NCI-H1417 treated with DMSO at 0.1 percent for 48 hours (cell line): Measurements from ENCODE around the gene CTNNA2.

Experiments used
- DNase-seq: peaks from one replicate; lab custom pipeline; 2025; lab: John Stamatoyannopoulos, UW

The CTNNA2 gene

DNA sequence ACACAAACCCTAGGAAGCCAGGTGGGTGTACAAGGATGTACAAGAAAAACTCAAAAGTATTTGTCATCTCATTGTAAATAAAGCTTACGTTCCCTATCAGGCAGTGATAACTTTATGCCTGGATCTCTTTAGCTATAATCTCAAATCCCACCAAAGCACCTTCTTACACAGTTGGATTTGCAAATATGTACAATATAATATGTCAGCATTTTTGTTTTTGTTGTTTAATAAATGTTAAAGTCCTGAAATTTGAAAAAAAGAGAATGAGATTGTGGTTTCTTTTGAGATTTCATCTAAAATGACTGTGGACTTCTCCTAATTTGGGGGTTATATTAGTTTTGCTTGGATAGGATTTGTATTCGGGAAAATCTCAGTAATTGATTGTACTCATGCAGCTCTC, 709.8 kb downstream of the CTNNA2 start:
- DNase-seq: no peak

DNA sequence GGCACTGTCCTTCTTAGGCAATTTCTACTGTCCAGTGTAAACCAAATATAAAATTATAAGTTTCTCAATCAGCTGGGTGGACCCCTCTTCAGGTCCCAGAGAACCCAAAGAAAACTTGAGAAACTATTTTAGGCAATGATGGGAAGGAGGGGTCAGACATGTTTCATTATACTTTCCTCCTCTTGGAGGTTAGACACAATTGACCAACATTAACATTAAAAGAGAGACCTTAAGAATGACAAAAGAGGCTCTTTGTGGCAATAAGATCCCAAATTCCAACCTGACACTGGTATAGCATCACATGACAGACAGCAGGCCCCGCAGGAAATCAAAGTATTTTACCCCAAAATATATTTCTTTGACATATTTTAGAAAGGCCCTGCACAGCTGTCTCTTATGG, 718.6 kb downstream of the CTNNA2 start:
- no peak for DNase-seq

DNA sequence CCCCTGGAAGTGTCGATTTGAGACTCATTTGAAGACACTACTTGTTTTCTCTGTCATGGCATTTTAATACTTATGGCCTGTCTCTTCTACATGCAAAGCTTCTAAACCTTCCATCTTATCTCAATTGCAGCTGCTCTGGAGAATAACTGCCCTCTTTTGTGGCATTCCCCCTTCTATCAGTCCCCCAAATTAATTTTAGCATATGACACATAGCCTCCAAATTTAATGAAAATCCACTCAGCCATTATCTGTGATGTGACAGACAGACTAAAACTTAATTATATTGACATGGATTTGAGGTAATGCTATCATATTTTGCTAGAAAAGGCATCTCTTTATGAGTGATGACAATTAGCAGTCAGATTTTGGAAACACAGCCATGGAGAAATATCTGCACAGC, 720.5 kb downstream of the CTNNA2 start:
- DNase-seq: no peak

DNA sequence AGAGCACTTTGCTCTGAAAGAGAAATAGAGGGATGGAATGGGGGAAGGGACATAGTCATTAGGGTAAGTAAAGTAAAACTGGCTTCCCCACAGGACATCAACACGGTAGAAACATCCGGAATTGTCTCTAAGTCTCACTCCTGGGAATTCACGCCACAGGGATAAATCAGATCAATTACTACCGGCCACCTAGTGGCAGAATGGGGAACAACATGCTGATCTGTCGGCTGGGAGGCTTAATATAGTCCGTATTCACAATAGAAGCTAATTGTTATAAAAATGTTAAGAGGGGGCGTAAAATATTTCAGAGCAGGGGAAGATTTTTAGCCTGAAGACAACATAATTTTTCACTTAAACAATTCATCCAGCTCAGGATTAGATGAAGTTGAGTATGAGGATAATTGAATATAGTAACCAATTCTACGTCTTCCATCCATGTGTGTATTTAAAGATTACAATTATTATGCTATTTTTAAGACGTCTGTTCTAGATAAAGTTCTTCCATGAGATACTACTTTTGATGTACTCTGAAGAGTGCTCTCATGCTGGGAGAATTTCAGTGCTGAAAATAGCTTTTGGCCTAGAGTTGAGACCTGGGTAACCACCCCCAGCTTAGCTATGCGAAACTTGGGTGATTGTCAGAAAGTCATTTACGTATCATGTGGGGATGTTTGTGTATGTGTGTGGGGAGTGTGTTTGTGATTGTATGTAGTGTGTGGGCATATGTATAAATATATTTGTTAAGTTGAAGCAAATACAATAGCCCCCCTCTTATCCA, 726.0 kb downstream of the CTNNA2 start:
- DNase-seq: no peak

DNA sequence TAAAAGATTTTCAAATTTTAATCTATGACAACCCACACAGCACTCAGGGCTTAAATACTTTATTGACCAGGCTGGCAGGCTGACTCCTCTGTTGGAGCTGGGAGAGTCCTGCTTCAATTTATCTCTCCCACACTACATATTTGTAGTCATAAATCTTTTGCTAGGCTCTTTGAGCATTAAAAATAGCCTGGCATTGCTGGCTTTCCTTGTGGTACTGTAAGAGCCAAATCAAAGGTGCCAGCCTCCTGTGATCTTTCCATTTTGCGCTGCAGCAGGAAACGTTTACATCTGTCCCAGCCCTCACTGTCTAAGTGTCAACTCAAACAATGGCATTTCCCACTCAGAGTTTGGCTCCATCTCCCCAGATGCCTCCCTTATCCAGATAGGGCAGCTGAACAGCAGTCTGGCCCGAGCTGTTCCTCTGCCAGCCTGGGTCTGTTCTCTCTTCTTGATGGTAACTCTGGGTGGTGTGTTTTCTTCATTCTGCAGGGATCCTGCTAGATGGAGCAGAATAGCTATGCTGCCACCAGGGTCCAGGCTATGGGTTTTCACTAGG, 729.6 kb downstream of the CTNNA2 start:
- DNase-seq: no peak

DNA sequence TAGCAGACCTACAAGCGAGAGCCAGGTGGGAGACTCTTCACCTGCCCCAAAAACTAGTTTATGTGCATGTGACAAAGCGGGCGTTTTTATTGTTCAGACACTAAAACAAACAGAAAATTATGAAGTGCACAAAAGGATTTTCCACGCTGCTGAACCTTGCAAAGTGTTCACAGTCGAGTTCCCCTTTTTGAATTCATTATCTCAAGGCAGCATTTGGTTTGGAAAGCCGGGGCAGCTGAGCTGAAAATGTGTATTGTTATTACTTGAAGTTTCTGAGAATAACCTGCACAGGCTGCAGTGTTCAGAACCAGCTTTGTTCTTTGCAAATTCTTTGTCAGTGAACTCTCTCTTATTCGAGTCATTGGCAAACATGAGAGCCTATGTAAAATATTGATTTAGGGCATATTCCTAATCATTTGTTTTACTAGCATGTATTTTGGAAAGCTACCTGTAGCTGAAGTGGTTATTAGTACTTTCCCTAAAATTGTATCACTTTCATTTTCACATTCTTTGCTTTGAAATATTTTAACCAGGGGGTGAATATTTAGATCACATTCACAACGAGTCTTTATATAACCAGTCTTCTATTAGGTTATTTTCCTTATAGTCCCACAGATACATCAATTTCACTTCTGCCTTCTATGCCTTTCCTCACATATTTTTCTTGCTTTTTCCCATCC, 732.2 kb downstream of the CTNNA2 start:
- no peak for DNase-seq

DNA sequence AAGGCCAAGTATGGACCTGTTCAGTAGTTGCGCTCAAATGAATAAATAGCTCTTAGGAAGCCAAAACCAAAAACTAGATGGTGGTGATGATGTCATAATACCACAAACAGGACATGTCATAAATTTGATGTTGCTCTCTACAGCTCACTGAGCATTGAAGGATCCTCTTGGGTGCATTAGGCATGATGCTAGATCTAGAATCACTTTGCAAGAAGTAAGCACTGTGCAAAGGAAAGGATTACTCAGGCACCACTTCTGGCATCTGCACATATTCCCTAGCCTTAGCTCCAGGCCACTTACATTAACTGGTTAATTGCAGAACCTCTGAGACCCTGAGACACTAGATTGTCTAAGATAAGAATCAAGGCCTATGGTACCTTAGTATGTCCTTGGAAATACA, 733.7 kb downstream of the CTNNA2 start:
- no peak for DNase-seq

DNA sequence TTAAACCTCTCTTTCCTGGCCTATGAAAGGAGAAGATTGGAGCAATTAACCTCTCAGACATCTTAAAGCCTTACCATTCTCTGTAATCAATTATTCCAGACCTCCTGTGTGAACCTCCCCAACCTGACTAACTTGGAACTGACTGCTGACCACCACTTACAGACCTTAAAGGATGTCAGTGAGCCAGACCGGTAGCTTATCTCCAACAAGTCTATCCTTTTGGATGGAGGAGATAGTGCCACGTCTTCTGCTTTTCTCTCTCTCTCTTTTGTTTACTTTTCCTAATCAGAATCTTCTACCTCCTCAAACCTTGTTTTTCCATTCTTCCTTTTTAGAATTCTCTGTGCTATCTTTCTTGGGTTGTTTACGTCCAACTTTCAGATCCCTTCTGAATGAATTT, 734.5 kb downstream of the CTNNA2 start:
- no peak for DNase-seq

DNA sequence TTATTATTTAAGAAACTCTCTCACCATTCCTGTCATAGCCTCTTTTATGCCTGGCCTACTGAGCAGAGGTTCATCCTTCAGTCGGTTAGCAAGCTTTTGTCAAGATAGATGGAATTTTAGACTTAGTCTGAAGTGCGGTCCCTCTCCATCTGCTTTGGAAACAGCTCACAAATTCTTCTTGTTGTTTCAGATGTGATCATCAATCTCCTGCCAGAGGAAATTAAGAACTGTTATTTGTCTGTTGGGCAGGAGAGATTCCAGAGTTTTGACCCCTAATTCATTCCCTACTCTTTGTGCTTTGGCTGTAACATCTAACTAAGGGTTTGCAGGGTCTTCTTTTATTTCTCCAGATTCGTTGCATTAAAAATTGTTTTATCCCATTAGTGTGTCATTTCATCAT, 735.3 kb downstream of the CTNNA2 start:
- DNase-seq: no peak

DNA sequence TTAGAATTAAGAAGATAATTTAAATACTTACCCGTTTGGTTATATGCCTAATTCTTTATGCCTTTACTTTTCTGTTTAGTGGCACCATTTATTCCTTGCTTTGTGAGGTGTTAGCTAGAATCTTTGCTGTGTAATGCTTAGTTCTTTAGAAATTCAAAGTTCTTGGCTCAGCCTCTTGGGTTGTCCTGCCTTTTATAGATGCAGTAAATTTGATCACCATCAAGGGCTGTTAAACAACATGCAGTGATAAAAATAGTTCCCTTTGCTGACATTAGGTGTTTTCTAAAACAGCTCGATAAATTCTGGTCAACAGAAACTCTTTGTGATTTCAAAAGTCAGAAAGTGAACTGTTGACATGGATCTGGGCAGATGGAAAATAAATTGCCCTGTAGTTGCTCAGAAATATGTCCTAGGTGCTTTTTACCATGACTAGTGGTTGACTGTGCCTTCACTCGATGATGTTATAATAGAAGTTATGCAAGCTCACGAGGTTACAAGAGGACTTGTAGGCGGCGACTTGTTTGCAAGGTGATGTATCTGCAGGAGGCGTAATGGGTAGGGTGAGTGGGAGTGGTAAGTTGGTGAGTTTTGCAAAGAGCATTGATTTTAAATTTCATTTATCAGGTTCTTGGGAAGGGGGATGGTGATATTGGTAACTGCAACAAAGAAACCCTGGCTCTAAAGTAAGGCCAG, 739.6 kb downstream of the CTNNA2 start:
- DNase-seq: no peak

DNA sequence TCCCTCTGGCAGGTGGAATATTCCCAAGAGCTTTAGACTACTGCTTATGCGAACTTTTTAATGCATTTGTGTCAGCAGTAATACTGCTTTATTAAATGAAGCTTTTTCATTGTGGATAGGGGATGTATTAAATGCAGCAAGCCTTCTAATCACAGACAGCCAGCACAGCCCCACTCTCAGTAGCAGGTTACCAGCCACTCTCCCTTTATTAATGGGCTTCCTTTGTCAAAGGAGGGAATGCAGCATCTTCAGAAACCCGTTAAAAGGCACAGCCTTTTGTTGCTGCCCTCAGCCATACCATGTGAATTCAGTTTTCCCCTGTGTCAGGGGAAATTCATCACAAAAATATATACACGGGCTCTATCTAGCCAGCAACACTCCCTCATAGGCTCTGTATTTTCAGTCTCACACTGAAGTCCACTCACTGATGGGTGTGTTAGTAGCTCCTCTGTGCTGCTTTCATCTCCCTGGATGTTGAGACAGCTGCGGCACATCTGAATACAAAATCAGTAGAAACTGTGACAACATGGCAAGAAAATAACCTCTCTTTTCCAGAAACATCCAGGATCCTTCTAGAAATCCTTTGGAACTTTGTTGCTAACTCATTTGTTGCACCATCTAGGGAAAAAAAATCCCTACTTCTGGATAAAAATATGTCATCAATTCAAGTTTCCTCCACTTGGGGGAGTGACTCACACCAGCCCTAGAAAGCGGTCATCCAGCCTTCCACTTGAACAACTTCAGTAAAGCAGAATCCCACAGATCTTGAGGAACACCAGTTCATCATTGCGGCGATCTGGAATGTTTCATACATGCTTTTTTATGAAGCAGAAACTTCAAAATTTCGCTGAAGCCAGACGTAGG, 743.3 kb downstream of the CTNNA2 start:
- no peak for DNase-seq

DNA sequence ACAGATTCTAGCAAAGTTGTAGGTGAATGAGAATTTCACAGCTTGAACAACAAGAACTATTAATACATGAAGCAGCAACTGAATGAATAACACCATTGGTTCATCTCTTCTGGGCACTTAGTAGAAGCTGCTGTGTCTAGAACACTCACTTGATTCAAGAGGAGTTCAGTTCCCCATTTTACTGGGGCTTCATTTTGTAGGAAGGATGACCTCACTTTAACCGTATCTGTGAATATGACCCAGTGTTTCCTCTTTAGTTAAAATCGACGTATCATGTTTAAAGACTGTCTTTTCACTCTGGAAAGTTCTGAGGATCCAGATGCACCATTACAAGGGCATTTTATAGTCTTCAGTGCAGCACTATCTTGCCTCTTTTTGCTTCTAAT, 743.9 kb downstream of the CTNNA2 start:
- DNase-seq: no peak

DNA sequence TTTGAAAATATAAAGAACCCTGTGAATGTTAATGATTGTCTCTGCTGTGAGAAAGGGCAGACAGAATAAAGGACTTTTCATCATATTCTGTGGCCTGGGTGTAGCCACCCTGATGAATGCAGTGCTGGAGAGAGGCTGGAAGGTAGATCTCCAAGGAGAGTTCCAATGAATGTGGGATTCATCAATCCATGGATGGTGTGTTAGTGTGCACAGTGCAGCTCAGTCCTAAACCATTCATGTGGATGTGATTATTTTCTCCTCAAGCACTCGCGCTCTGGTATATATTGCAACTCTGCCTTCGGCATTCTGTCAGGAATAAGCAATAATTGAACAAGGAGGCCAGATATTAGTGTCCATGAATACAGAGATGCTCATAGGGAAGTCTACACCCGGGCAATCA, 744.6 kb downstream of the CTNNA2 start:
- no peak for DNase-seq

DNA sequence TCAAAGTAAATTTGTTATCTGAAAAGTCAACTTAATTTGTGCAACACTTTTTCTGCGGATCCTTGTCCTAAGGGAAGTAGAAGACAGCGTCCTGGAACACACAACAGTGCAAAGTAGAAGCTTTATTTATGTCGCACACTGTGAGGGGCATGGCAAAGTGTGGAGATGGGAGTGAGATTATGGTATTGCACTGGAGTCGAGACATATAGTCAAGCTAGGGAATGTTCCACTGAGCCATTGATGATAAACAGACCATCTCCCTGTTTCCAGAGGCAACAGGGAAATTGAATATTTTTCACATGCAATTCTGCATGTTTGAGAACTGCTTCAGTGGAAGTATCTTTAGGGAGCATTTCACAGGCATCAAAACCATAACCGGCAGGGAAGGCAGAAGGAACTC, 745.5 kb downstream of the CTNNA2 start:
- DNase-seq: no peak

DNA sequence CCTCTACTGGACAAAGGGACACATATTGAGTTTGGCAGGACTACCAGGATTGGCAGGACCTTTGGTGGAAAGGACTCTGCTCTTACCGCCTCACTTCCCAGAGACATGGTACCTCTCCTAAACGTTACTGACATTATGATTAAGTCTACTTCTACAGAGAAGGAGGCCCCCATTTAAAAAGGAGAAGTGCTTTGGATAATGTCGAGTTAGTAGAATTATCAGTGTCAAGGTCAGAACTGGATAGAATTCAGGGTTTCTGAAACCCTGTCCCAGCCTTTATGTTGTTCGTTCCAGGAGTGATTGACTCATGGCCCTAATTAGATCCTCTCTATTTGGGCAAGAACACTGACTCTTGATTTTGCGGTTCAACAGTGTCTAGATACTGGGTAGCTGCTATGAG, 745.9 kb downstream of the CTNNA2 start:
- DNase-seq: no peak

DNA sequence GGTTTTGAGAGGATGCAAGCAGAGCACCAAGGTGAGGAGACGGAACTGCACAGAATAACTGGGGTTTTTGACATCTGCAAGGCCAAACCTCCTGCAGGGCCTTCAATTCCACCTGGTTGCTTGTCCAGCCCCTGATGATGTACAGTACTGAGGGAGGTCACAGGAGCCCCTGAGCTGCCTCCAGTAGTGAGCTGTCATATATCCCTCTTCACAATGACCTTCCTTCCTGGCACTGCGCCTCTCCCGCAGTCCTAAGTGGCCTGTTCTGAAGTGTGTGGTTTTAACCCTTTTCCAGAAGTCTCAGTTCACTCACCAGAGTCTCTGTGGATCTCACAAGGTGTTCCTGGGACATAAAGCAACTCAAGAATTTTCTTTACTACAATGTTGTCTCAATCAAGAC, 746.4 kb downstream of the CTNNA2 start:
- DNase-seq: no peak

DNA sequence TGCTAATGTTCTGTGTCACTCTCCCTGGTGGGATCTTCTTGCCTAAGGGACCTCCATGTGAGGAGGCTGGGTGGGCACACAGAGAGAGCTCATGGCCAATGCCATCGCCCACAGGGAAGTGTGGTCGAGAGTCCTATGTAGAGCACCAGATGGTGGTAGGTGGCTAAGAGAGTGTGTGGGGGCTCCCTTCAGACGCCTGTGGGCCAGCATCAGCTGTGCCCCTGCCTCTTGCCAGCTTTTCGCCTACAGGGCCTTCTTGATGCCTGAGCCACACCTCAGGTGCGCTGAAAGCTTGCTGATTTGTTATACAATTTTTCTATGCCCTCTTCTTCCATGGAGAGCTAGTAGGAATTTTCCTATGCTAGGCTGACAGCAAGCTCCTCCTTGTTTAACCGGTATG, 753.4 kb downstream of the CTNNA2 start:
- DNase-seq: no peak

DNA sequence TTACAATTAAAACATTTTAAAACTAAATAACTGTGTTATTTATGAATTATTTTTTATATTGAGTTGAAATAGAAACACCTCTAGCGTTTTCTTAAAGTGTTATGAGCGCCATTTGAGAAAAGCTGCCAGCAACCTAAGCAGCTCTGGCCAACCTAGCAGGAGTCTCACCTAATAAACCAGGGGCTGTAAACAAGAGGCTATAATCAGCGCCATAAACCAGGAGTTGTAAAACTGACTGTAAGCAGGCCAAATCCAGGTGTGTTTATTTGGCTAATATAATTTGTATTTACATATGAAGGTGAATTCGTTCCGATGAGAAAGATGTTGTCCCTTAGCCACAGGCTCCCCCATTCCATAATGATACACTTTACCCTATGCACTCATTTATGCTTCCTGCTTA, 757.0 kb downstream of the CTNNA2 start:
- DNase-seq: no peak

DNA sequence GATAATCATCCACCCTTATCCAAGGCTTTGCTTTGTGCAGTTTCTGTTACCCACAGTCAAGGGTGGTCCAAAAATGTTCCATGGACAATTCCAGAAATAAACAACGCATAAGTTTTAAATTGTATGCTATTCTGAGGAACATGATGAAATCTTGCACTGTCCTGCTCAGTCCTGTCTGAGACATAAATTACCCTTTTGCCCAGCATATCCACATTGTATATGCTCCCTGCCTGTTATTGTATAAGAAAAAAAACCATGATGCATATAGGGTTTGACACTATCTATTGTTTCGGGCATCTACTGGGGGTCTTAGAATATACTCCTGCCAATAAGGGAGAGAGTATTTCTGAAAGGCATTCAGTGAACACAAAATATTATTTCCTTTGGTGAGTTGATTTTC, 767.7 kb downstream of the CTNNA2 start:
- no peak for DNase-seq

DNA sequence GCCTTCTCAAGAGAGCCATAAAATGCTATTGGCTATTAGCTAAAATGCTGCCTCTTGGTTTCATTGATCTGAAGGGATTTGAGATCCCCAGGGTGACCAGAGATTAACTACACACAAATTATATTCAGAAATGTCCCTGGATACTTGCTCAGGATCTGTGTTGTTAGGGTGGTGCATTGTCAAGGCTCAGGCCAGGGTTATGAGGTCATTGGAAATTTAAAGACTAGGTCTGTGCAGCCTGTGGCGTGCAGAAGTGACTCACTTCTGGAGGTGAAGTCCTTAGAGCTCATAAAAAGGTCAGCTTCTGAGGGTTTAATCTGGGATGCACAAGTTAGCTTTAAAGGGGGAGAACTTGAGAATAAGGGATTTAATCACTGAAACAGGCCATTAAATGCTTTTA, 768.2 kb downstream of the CTNNA2 start:
- DNase-seq: no peak

DNA sequence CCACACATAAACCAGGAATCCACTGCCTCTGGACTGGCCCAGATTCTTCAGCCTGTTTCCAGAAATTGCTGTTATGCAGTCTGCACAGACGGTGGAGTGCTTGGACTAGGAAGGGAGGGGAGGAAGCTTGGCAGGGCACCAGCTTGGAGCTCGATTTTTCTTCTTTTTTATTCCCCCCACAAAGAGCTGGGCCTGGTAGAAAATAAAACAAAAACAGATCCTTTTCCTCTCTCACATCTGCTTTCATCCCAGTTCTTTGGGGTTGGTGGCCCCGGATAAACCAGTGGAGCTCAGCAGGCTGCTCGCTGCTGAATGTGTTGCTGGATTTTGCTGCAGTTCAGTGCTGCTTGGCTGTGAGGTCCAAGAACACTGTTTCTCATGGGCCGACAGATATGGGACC, 775.7 kb downstream of the CTNNA2 start:
- DNase-seq: no peak

DNA sequence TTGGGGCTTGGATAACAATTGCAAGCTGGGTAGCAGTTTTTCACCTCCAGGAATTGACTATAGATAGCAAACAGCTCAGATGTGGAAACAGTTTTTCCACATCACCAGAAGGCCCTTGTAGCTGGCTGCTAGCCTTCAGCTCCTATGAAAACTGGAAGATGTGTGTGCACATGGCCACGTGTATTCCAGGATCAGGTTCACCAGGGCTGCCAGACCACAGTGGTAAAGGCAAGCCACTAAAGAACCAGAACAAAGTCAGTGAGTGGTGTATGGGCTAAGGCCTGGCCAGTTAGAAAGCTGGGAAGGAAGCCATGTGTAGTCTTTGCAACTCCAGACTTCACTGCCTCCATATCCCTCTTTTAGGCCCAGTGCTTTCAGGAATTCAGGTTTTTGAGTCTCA, 778.8 kb downstream of the CTNNA2 start:
- no peak for DNase-seq
